HCT116 (cell line): ENCODE measurements around the gene CCNYL1. TPM values are rescaled to one million over a fixed set of nuclear protein-coding genes. Genes with fewer than 3 reads are reported as not detected.
A peak's percentile ranks its signal among the peaks of the same experiment; 100 is the strongest.

Experiments used
- ATAC-seq: fragments of 200-7000 bp; cut with Tn5 transposase; 2 replicates; pipeline ENCODE4 v1.9.1; 2020; ENCODE audit warnings: mild to moderate bottlenecking, moderate library complexity
- BruUV-seq: library from RNA; stranded (reverse); fragments of 400-500 nt; replicated peaks from 2 replicates; lab custom pipeline; 2021; lab: Mats Ljungman, UMichigan
- CTCF ChIA-PET: fragments of 300-600 bp; sonication (Branson Sonifier 250); formaldehyde crosslinking; loops from one replicate; lab custom pipeline; 2021; ENCODE audit warnings: antibody characterized with exemption; lab: Charles Lee
- POLR2A ChIA-PET: fragments of 300-600, 350-600 bp; sonication (Branson Sonifier 250); formaldehyde crosslinking; loops from one replicate; lab custom pipeline; 2021; ENCODE audit warnings: antibody characterized with exemption; lab: Charles Lee
- RAD21 ChIA-PET, 2 experiments: fragments of 300-600 bp; sonication (Branson Sonifier 250); formaldehyde crosslinking; loops; one replicate each; lab custom pipeline; 2023; ENCODE audit warnings: low total read pairs in 2 of 2; ENCODE audit not compliant: uncharacterized antibody in 2 of 2, unreplicated experiment in 2 of 2, low non-redundant PET in 1 of 2; lab: Charles Lee
- DNase-seq: peaks from one replicate; pipeline ENCODE4 v3.0.0-alpha.2; 2010; ENCODE audit warnings: low read depth, low spot score
- H2AFZ ChIP-seq: fragments of 200-600 bp; shearing (Covaris generic), sonication (generic); 2 replicates; pipeline ENCODE4 v1.6.1; 2017; ENCODE audit warnings: low read depth, mixed run types, mixed read lengths, antibody characterized with exemption, low read length; ENCODE audit not compliant: poor library complexity, severe bottlenecking
- H3K27ac ChIP-seq: 2 replicates; pipeline ENCODE4 v1.5.1; 2012; ENCODE audit warnings: low read depth, low read length
- H3K27me3 ChIP-seq: fragments of 200-600 bp; sonication (generic); 2 replicates; pipeline ENCODE4 v1.6.1; 2016; ENCODE audit warnings: mixed run types, low read length, mixed read lengths; ENCODE audit not compliant: insufficient read depth
- H3K36me3 ChIP-seq, 2 experiments: fragments of 200-500 bp in 1 of 2; fragments of 200-600 bp in 1 of 2; sonication (Bioruptor generic) in 1 of 2; sonication (generic) in 1 of 2; 2 replicates each; pipeline versions ENCODE4 v1.5.1 to v1.6.1; 2014 to 2016; ENCODE audit warnings: low read length in 2 of 2, inconsistent platforms in 1 of 2, mixed read lengths in 1 of 2, mixed run types in 1 of 2; ENCODE audit not compliant: insufficient read depth in 2 of 2, control insufficient read depth in 1 of 2
- H3K4me1 ChIP-seq, 2 experiments: fragments of 200-600 bp in 1 of 2; sonication (generic) in 1 of 2; 2 replicates each; pipeline versions ENCODE4 v1.5.1 to v1.6.1; 2012 to 2017; ENCODE audit warnings: low read length in 2 of 2, inconsistent platforms in 1 of 2, mild to moderate bottlenecking in 1 of 2, mixed read lengths in 1 of 2, mixed run types in 1 of 2, moderate library complexity in 1 of 2; ENCODE audit not compliant: insufficient read depth in 2 of 2, control insufficient read depth in 1 of 2
- H3K4me2 ChIP-seq: fragments of 200-600 bp; sonication (generic); 2 replicates; pipeline ENCODE4 v1.6.1; 2017; ENCODE audit warnings: mixed run types, low read length, mixed read lengths
- H3K4me3 ChIP-seq, 2 experiments: fragments of 200-600 bp in 1 of 2; sonication (generic) in 1 of 2; replicated peaks in 1 of 2; 2 replicates each; pipeline ENCODE4 v1.5.1; 2011 to 2016; ENCODE audit warnings: low read length in 2 of 2, control low read depth in 1 of 2, low read depth in 1 of 2, mild to moderate bottlenecking in 1 of 2, mixed read lengths in 1 of 2, mixed run types in 1 of 2
- H3K79me2 ChIP-seq: fragments of 200-600 bp; sonication (generic); 2 replicates; pipeline ENCODE4 v1.6.1; 2017; ENCODE audit warnings: mild to moderate bottlenecking, mixed run types, low read length, moderate library complexity, mixed read lengths; ENCODE audit not compliant: insufficient read depth
- H3K9ac ChIP-seq: fragments of 200-600 bp; sonication (generic); 2 replicates; pipeline ENCODE4 v1.6.1; 2016; ENCODE audit warnings: low read length, mixed read lengths
- H3K9me2 ChIP-seq: fragments of 200-600 bp; sonication (generic), shearing (Covaris generic); 2 replicates; pipeline ENCODE4 v1.6.1; 2017; ENCODE audit warnings: mixed run types, mild to moderate bottlenecking, moderate library complexity; ENCODE audit not compliant: insufficient read depth
- H3K9me3 ChIP-seq, 2 experiments: fragments of 200-500 bp in 1 of 2; fragments of 200-600 bp in 1 of 2; sonication (Bioruptor generic) in 1 of 2; sonication (generic) in 1 of 2; 2 replicates each; pipeline ENCODE4 v1.6.1; 2014 to 2017; ENCODE audit warnings: low read length in 2 of 2, mixed read lengths in 2 of 2, inconsistent platforms in 1 of 2, low read depth in 1 of 2, mild to moderate bottlenecking in 1 of 2, mixed run types in 1 of 2, moderate library complexity in 1 of 2; ENCODE audit not compliant: control insufficient read depth in 1 of 2, insufficient read depth in 1 of 2
- H4K20me1 ChIP-seq: fragments of 200-600 bp; sonication (generic), shearing (Covaris generic); 2 replicates; pipeline ENCODE4 v1.6.1; 2017; ENCODE audit warnings: mixed run types, mild to moderate bottlenecking, moderate library complexity; ENCODE audit not compliant: insufficient read depth
- CBX3 ChIP-seq: IDR thresholded peaks from 2 replicates; pipeline ENCODE4 v1.6.1; 2012; ENCODE audit warnings: low read depth
- CTCF ChIP-seq, 3 experiments: fragments of 200-600 bp in 1 of 3; sonication (generic) in 1 of 3; IDR thresholded peaks in 2 of 3; conservative IDR thresholded peaks in 1 of 3; 2 replicates each; pipeline ENCODE4 v1.5.1; 2012 to 2017; ENCODE audit warnings: low read depth in 2 of 3, low read length in 2 of 3, antibody characterized with exemption in 1 of 3, borderline replicate concordance in 1 of 3, control low read depth in 1 of 3, mild to moderate bottlenecking in 1 of 3, mixed read lengths in 1 of 3, mixed run types in 1 of 3, moderate library complexity in 1 of 3; ENCODE audit not compliant: insufficient read depth in 1 of 3
- POLR2AphosphoS5 ChIP-seq: IDR thresholded peaks from 2 replicates; pipeline ENCODE4 v1.6.1; 2011; ENCODE audit warnings: mild to moderate bottlenecking, low read depth, low read length, moderate library complexity
- RAD21 ChIP-seq: IDR thresholded peaks from 2 replicates; pipeline ENCODE4 v1.6.1; 2012; ENCODE audit warnings: low read depth, mild to moderate bottlenecking
- YY1 ChIP-seq: IDR thresholded peaks from 2 replicates; pipeline ENCODE4 v1.6.1; 2011; ENCODE audit warnings: low read length, low read depth, moderate library complexity, mild to moderate bottlenecking; ENCODE audit not compliant: insufficient replicate concordance; ENCODE audit errors: extremely low read depth
- ZNF274 ChIP-seq: fragments of 200-500 bp; sonication (Bioruptor generic); IDR thresholded peaks from 2 replicates; pipeline ENCODE4 v1.6.1; 2014; ENCODE audit warnings: mild to moderate bottlenecking, low read depth, low read length, inconsistent platforms
- intact Hi-C: fragments of 100-400 bp; cut with micrococcal nuclease; formaldehyde crosslinking; loops from 2 replicates; pipeline ENCODE4 v1.10.0; 2022
- total RNA-seq: library from RNA; stranded (reverse); gene quantifications from one replicate; pipeline ENCODE4 v1.2.1, GENCODE V29; 2021; ENCODE audit not compliant: unreplicated experiment
- TF ChIP-seq, protein P1 (sequence below): IDR thresholded peaks from 2 replicates; pipeline ENCODE4 v1.6.1; 2012

The CCNYL1 gene
- total RNA-seq, 1 experiment from 2014 or later, result 14.9 TPM

DNA sequence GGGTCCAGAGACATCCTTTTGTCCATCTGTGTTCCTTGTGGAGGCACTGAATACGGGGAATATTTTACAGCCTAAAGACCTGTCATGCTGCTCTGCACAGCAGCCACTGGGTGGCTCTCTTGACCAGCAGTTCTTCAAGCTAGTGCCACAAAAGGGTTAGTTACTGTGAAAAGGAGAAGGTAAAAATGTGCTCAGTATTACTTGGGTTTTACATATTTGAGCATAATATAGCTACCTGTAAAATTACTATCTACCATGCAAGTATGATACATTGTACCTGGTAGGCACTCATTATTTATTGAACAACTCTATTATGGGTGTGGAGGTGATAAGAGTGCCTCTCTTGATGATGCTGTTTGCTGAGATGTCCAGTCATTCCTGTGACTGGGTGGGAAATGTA, 34.7 kb downstream of the CCNYL1 start:
- Histone ChIP-seq H3K4me2 (no peak overlapping the region), H3K79me2 (no peaks in the 10 kb centered on the region), H2AFZ (no peak overlapping the region), H3K9me2 (no peaks in the 10 kb centered on the region), H3K9me3 (no peaks in the 10 kb centered on the region)
- no TSS peak for BruUV-seq
- peak; percentile 97 for ATAC-seq
- CTCF ChIA-PET, result interaction anchor here (0.6 to 5.9 kb wide), 14 partner anchors 9 to 508 kb away, joined by 3 to 66 read pairs (median 8); partner anchors contain the start of genes FZD5, IDH1, METTL21A and PLEKHM3
- 0 out of 2 replicates have a peak, but pooled peaks have one; percentile 17 for TF ChIP-seq POLR2AphosphoS5
- no peak for TF ChIP-seq CBX3
- TF ChIP-seq RAD21, result peak; percentile 99
- no peak for TF ChIP-seq ZNF274
- TF ChIP-seq, protein P1, sequence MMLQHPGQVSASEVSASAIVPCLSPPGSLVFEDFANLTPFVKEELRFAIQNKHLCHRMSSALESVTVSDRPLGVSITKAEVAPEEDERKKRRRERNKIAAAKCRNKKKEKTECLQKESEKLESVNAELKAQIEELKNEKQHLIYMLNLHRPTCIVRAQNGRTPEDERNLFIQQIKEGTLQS, result no peak
- peak; percentile 89 to 98 (median 95) for TF ChIP-seq CTCF (IDR thresholded peaks at IDR 0.05 in 2 of 3, conservative IDR thresholded peaks at IDR 0.05 in 1 of 3; ENCODE audit: borderline replicate concordance in 1 of 3, insufficient read depth in 1 of 3, low read depth in 2 of 3, low read length in 2 of 3)
- TF ChIP-seq YY1, result no peak
- TF ChIP-seq, all 23 proteins: peak for 3
- ChIA-PET POLR2A (interaction anchor here (1.2 kb wide), 1 partner anchor 35 kb away, joined by 3 read pairs; the partner anchor contains the start of gene CCNYL1), RAD21 (interaction anchor here (0.5 to 1.6 kb wide), 7 partner anchors 54 to 526 kb away, joined by 3 to 11 read pairs (median 3); no protein-coding TSS in a partner anchor)
- H3K36me3 ChIP-seq, result 0 out of 4 replicates have a peak, but pooled peaks cover 0 to 3% of the 10 kb centered on the region in 2 experiments
- intact Hi-C loops, result loop anchor here (1.0 to 5.0 kb wide), 6 partner anchors 227 to 506 kb away; no protein-coding TSS in a partner anchor
- peak; percentile 54 for DNase-seq
- no peaks in the 10 kb centered on the region for H3K27me3 ChIP-seq
- H3K4me3 ChIP-seq, result no peak overlapping the region
- no peaks in the 10 kb centered on the region for H4K20me1 ChIP-seq
- H3K9ac ChIP-seq, result no peak overlapping the region
- no peak overlapping the region for H3K27ac ChIP-seq
- H3K4me1 ChIP-seq, result no peaks in the 10 kb centered on the region
